IMR-90 (cell line): ENCODE measurements around the gene HCK. TPM values are rescaled to one million over a fixed set of nuclear protein-coding genes. Genes with fewer than 3 reads are reported as not detected.

Experiments
- ATAC-seq: fragments of 200-7000 bp; cut with Tn5 transposase; 2 replicates; pipeline ENCODE4 v1.9.1; 2020; ENCODE audit warnings: low read depth, mild to moderate bottlenecking, moderate library complexity
- BruUV-seq: library from RNA; stranded (reverse); fragments of 400-500 nt; replicated peaks from 2 replicates; lab custom pipeline; 2021; lab: Mats Ljungman, UMichigan
- CTCF ChIA-PET: fragments of 300-600 bp; formaldehyde crosslinking; extraction: SDS; loops from one replicate; lab custom pipeline; 2021; ENCODE audit warnings: antibody characterized with exemption; lab: Yijun Ruan, JAX
- POLR2A ChIA-PET: fragments of 300-600 bp; sonication (Branson Sonifier 250); formaldehyde crosslinking; loops from one replicate; lab custom pipeline; 2022; ENCODE audit warnings: antibody characterized with exemption; ENCODE audit not compliant: unreplicated experiment; lab: Charles Lee
- DNase-seq: peaks from one replicate; pipeline ENCODE4 v3.0.0; 2013
- H2AFZ ChIP-seq: replicated peaks from 2 replicates; pipeline ENCODE3; 2013; ENCODE audit warnings: low read length, mild to moderate bottlenecking; ENCODE audit not compliant: poor library complexity
- H2AK5ac ChIP-seq: 2 replicates; pipeline ENCODE4 v1.6.1; 2013; ENCODE audit warnings: low read depth, low read length, inconsistent platforms
- H2AK9ac ChIP-seq: replicated peaks from 2 replicates; pipeline ENCODE3; 2013; ENCODE audit warnings: mild to moderate bottlenecking, low read depth, low read length, moderate library complexity; ENCODE audit not compliant: poor library complexity
- H2BK120ac ChIP-seq: 2 replicates; pipeline ENCODE4 v1.6.1; 2013; ENCODE audit warnings: low read depth, low read length, inconsistent platforms
- H2BK15ac ChIP-seq: 3 replicates; pipeline ENCODE4 v1.6.1; 2013; ENCODE audit warnings: low read depth, low read length, inconsistent platforms
- H2BK20ac ChIP-seq: 2 replicates; pipeline ENCODE4 v1.6.1; 2013; ENCODE audit warnings: low read depth, mild to moderate bottlenecking, inconsistent platforms, low read length, moderate library complexity
- H2BK5ac ChIP-seq: 2 replicates; pipeline ENCODE4 v1.6.1; 2013; ENCODE audit warnings: mild to moderate bottlenecking, low read depth, low read length, inconsistent platforms; ENCODE audit not compliant: poor library complexity, severe bottlenecking
- H3K14ac ChIP-seq: replicated peaks from 2 replicates; pipeline ENCODE4 v1.6.1; 2013; ENCODE audit warnings: low read depth, low read length, inconsistent platforms
- H3K18ac ChIP-seq: 2 replicates; pipeline ENCODE4 v1.6.1; 2013; ENCODE audit warnings: low read depth, low read length, control low read depth
- H3K23ac ChIP-seq: 2 replicates; pipeline ENCODE4 v1.6.1; 2013; ENCODE audit warnings: low read depth, low read length, inconsistent platforms
- H3K27ac ChIP-seq: 2 replicates; pipeline ENCODE4 v1.5.1; 2013; ENCODE audit warnings: mild to moderate bottlenecking, control low read depth, low read length; ENCODE audit not compliant: insufficient read depth
- H3K27me3 ChIP-seq: 2 replicates; pipeline ENCODE4 v1.6.1; 2013; ENCODE audit warnings: low read length; ENCODE audit not compliant: control insufficient read depth, insufficient read depth
- H3K36me3 ChIP-seq: 2 replicates; pipeline ENCODE4 v1.6.1; 2013; ENCODE audit warnings: low read length, mixed read lengths; ENCODE audit not compliant: control insufficient read depth, insufficient read depth
- H3K4ac ChIP-seq: 2 replicates; pipeline ENCODE4 v1.6.1; 2013; ENCODE audit warnings: low read depth, low read length, inconsistent platforms
- H3K4me1 ChIP-seq: 2 replicates; pipeline ENCODE4 v1.6.1; 2013; ENCODE audit warnings: low read length, mixed read lengths; ENCODE audit not compliant: control insufficient read depth, insufficient read depth
- H3K4me2 ChIP-seq: 2 replicates; pipeline ENCODE4 v1.6.1; 2013; ENCODE audit warnings: low read depth, mild to moderate bottlenecking, control low read depth, low read length, moderate library complexity
- H3K4me3 ChIP-seq: 2 replicates; pipeline ENCODE4 v1.5.1; 2013; ENCODE audit warnings: low read depth, mild to moderate bottlenecking, control low read depth, low read length, moderate library complexity; ENCODE audit not compliant: insufficient read depth
- H3K56ac ChIP-seq: 2 replicates; pipeline ENCODE4 v1.6.1; 2013; ENCODE audit warnings: low read length, inconsistent platforms; ENCODE audit not compliant: insufficient read depth; ENCODE audit errors: extremely low read depth
- H3K79me1 ChIP-seq, 2 experiments: 2 replicates each; pipeline ENCODE4 v1.6.1; 2013; ENCODE audit warnings: low read length in 2 of 2, inconsistent platforms in 1 of 2, low read depth in 1 of 2
- H3K9ac ChIP-seq: 2 replicates; pipeline ENCODE4 v1.6.1; 2013; ENCODE audit warnings: low read depth, low read length, control low read depth
- H3K9me1 ChIP-seq: 2 replicates; pipeline ENCODE4 v1.6.1; 2013; ENCODE audit warnings: low read length, inconsistent platforms; ENCODE audit not compliant: insufficient read depth
- H3K9me3 ChIP-seq: 2 replicates; pipeline ENCODE4 v1.6.1; 2013; ENCODE audit warnings: low read length; ENCODE audit not compliant: control insufficient read depth, insufficient read depth
- H4K20me1 ChIP-seq: 2 replicates; pipeline ENCODE4 v1.6.1; 2013; ENCODE audit warnings: low read length, inconsistent platforms; ENCODE audit not compliant: insufficient read depth
- H4K5ac ChIP-seq: 2 replicates; pipeline ENCODE4 v1.6.1; 2013; ENCODE audit warnings: mild to moderate bottlenecking, low read depth, low read length, control low read depth
- H4K8ac ChIP-seq, 2 experiments: 2 replicates each; pipeline ENCODE4 v1.6.1; 2013; ENCODE audit warnings: low read depth in 2 of 2, low read length in 2 of 2, control low read depth in 1 of 2, inconsistent platforms in 1 of 2
- H4K91ac ChIP-seq: 2 replicates; pipeline ENCODE4 v1.6.1; 2013; ENCODE audit warnings: low read depth, low read length, inconsistent platforms; ENCODE audit not compliant: insufficient read depth
- CEBPB ChIP-seq: IDR thresholded peaks from 2 replicates; pipeline ENCODE4 v1.6.1; 2012; ENCODE audit warnings: low read depth, low read length, improper control_type of control experiment
- CHD1 ChIP-seq: IDR thresholded peaks from 2 replicates; pipeline ENCODE4 v1.6.1; 2012; ENCODE audit warnings: low read depth, low read length, improper control_type of control experiment
- FOS ChIP-seq: fragments of 150-350 bp; IDR thresholded peaks from 2 replicates; pipeline ENCODE4 v1.6.1; 2016; ENCODE audit warnings: low read depth, low read length
- MAFK ChIP-seq: IDR thresholded peaks from 2 replicates; pipeline ENCODE4 v1.6.1; 2012; ENCODE audit warnings: low read depth, low read length, improper control_type of control experiment
- MAZ ChIP-seq: IDR thresholded peaks from 2 replicates; pipeline ENCODE4 v1.6.1; 2012; ENCODE audit warnings: low read depth, mild to moderate bottlenecking, low read length, improper control_type of control experiment, moderate library complexity, borderline replicate concordance
- MXI1 ChIP-seq: IDR thresholded peaks from 2 replicates; pipeline ENCODE4 v1.6.1; 2012; ENCODE audit warnings: low read depth, mild to moderate bottlenecking, low read length, moderate library complexity, borderline replicate concordance
- NFE2L2 ChIP-seq: fragments of 150-350 bp; IDR thresholded peaks from 2 replicates; pipeline ENCODE4 v1.6.1; 2016; ENCODE audit warnings: low read depth, mild to moderate bottlenecking, low read length
- POLR2A ChIP-seq: IDR thresholded peaks from 2 replicates; pipeline ENCODE4 v1.6.1; 2012; ENCODE audit warnings: mild to moderate bottlenecking, low read depth, low read length
- RCOR1 ChIP-seq: IDR thresholded peaks from 2 replicates; pipeline ENCODE4 v1.6.1; 2012; ENCODE audit warnings: mild to moderate bottlenecking, low read length, improper control_type of control experiment; ENCODE audit not compliant: insufficient replicate concordance
- RFX5 ChIP-seq: IDR thresholded peaks from 2 replicates; pipeline ENCODE4 v1.8.0; 2012; ENCODE audit warnings: low read depth, mild to moderate bottlenecking, low read length, moderate library complexity
- SMC3 ChIP-seq: fragments of 150-350 bp; IDR thresholded peaks from 2 replicates; pipeline ENCODE4 v1.6.1; 2016; ENCODE audit warnings: low read depth, mild to moderate bottlenecking, antibody characterized with exemption, low read length, moderate library complexity
- WGBS, 2 experiments: methylation state at CpG; one replicate each; pipeline versions ENCODE4 v1.1.5 to v1.1.7; 2013; ENCODE audit warnings: missing lambda C conversion rate in 2 of 2; ENCODE audit not compliant: insufficient read length in 1 of 2; ENCODE audit errors: extremely low coverage in 2 of 2; 5-methylcytosine and 5-hydroxymethylcytosine counted together
- dilution Hi-C: fragments of 300-500 bp; cut with HindIII; formaldehyde crosslinking; loops from one replicate; pipeline ENCODE4 v1.14.3; 2018; ENCODE audit warnings: low sequenced_read_pairs; ENCODE audit not compliant: unreplicated experiment
- in situ Hi-C: fragments of 300-500 bp; cut with MboI; formaldehyde crosslinking; loops from 3 replicates; pipeline ENCODE4 v1.14.3; 2019; ENCODE audit warnings: low sequenced_read_pairs, inconsistent platforms, mixed read lengths
- intact Hi-C: fragments of 100-400 bp; cut with micrococcal nuclease; formaldehyde crosslinking; loops from 2 replicates; pipeline ENCODE4 v1.10.0; 2022
- polyA plus RNA-seq, 3 experiments: library from polyadenylated mRNA; depleted of rRNA; stranded (reverse); fragments of >200 nt; gene quantifications; 2 replicates each; pipeline ENCODE4 v1.2.3, GENCODE V29; 2012; ENCODE audit warnings: low replicate concordance in 1 of 3
- total RNA-seq: library from RNA; depleted of rRNA; stranded (reverse); fragments of >200 nt; gene quantifications from 2 replicates; pipeline ENCODE4 v1.2.3, GENCODE V29; 2012
- TF ChIP-seq, protein P1 (sequence below): fragments of 150-350 bp; IDR thresholded peaks from 2 replicates; pipeline ENCODE4 v1.6.1; 2017; ENCODE audit warnings: mild to moderate bottlenecking, antibody characterized with exemption, low read length, low read depth
- TF ChIP-seq, protein P2 (sequence below): conservative IDR thresholded peaks from 2 replicates; pipeline ENCODE4 v1.5.1; 2012; ENCODE audit warnings: mild to moderate bottlenecking, low read depth, low read length, improper control_type of control experiment
- TF ChIP-seq, protein P3 (sequence below): fragments of 150-350 bp; IDR thresholded peaks from 2 replicates; pipeline ENCODE4 v1.6.1; 2016; ENCODE audit warnings: low read depth, mild to moderate bottlenecking, low read length, moderate library complexity, borderline replicate concordance

HCK gene
- total and polyA plus RNA-seq, 2 of the 4 experiments (the other 2 are of a cell fraction) = not detected

DNA sequence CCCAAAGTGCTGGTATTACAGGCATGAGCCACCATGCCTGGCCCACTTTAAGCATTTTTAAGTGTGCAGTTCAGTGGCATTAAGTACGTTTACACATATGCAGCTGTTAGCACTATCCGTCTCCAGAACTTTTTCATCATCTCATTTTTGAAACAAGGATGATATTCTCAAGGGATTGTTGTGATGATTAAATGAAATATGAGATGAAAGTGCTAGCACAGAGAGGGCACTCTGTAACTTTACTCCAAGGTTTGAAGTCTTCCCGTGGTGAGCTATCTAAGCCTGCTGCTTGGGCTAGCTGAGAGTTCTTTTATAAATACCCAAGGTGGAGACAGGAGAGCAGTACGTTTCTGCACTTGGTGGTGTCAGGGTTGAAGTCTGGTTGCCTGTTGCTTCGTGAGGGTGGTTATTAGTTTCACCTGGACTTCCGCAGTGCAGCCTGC lies 64.1 kb downstream of the HCK start:
- Histone ChIP-seq H4K5ac (no peak overlapping the region), H4K20me1 (peaks cover 74% of the 10 kb centered on the region), H3K23ac (no peak overlapping the region), H2AFZ (no peak overlapping the region), H3K4me1 (peaks cover 2% of the 10 kb centered on the region; the same call in 1 of the 2 replicates), H3K18ac (no peak overlapping the region), H3K14ac (no peak overlapping the region), H3K4me2 (no peak overlapping the region), H4K91ac (no peak overlapping the region), H3K36me3 (peaks cover 6% of the 10 kb centered on the region), H2BK15ac (no peak overlapping the region), H2BK20ac (no peak overlapping the region), H4K8ac (no peak overlapping the region), H2AK9ac (no peak overlapping the region), H3K4me3 (no peak overlapping the region), H2BK5ac (no peak overlapping the region), H3K56ac (no peak overlapping the region), H2AK5ac (no peak overlapping the region), H3K9ac (no peak overlapping the region), H2BK120ac (no peak overlapping the region), H3K4ac (no peak overlapping the region), H3K9me3 (no peaks in the 10 kb centered on the region), H3K79me1 (peaks cover 28 to 79% of the 10 kb centered on the region in 2 experiments), H3K27me3 (no peaks in the 10 kb centered on the region), H3K27ac (no peak overlapping the region), H3K9me1 (peaks cover 12% of the 10 kb centered on the region)
- in situ Hi-C loops (no loop called here), dilution Hi-C loops (no loop called here), intact Hi-C loops (no loop called here)
- TF ChIP-seq, protein P1, sequence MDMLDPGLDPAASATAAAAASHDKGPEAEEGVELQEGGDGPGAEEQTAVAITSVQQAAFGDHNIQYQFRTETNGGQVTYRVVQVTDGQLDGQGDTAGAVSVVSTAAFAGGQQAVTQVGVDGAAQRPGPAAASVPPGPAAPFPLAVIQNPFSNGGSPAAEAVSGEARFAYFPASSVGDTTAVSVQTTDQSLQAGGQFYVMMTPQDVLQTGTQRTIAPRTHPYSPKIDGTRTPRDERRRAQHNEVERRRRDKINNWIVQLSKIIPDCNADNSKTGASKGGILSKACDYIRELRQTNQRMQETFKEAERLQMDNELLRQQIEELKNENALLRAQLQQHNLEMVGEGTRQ = no peak
- TF ChIP-seq POLR2A = no peak
- no peak for TF ChIP-seq MAFK
- TF ChIP-seq NFE2L2 = no peak
- TF ChIP-seq, protein P2, sequence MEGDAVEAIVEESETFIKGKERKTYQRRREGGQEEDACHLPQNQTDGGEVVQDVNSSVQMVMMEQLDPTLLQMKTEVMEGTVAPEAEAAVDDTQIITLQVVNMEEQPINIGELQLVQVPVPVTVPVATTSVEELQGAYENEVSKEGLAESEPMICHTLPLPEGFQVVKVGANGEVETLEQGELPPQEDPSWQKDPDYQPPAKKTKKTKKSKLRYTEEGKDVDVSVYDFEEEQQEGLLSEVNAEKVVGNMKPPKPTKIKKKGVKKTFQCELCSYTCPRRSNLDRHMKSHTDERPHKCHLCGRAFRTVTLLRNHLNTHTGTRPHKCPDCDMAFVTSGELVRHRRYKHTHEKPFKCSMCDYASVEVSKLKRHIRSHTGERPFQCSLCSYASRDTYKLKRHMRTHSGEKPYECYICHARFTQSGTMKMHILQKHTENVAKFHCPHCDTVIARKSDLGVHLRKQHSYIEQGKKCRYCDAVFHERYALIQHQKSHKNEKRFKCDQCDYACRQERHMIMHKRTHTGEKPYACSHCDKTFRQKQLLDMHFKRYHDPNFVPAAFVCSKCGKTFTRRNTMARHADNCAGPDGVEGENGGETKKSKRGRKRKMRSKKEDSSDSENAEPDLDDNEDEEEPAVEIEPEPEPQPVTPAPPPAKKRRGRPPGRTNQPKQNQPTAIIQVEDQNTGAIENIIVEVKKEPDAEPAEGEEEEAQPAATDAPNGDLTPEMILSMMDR = no peak
- TF ChIP-seq, protein P3, sequence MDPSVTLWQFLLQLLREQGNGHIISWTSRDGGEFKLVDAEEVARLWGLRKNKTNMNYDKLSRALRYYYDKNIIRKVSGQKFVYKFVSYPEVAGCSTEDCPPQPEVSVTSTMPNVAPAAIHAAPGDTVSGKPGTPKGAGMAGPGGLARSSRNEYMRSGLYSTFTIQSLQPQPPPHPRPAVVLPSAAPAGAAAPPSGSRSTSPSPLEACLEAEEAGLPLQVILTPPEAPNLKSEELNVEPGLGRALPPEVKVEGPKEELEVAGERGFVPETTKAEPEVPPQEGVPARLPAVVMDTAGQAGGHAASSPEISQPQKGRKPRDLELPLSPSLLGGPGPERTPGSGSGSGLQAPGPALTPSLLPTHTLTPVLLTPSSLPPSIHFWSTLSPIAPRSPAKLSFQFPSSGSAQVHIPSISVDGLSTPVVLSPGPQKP = no peak
- TF ChIP-seq SMC3 = no peak
- no peak for TF ChIP-seq RFX5
- TF ChIP-seq RCOR1 = no peak
- no peak for TF ChIP-seq CEBPB
- TF ChIP-seq MAZ = no peak
- TF ChIP-seq MXI1 = no peak
- TF ChIP-seq CHD1 = no peak
- no peak for TF ChIP-seq FOS
- WGBS, 2 experiments = no CpG with 5 or more reads among the region's 6 CpGs
- DNase-seq (peak; percentile 22), ATAC-seq (peak; percentile 73)
- no TSS peak for BruUV-seq
- POLR2A ChIA-PET = interaction anchor here (0.6 kb wide), 1 partner anchor 1293 kb away, joined by 12 read pairs; no protein-coding TSS in a partner anchor
- CTCF ChIA-PET = interaction anchor here (0.6 to 0.7 kb wide), 2 partner anchors 9 to 1245 kb away, joined by 3 read pairs; no protein-coding TSS in a partner anchor
